H1 (cell line): ENCODE data around the gene SPOUT1. TPM values are rescaled to one million over a fixed set of nuclear protein-coding genes. Genes with fewer than 3 reads are reported as not detected.

ENCODE experiments used
- CBX5 ChIP-seq: fragments of 300-800, 300-1000 bp; sonication (generic); IDR thresholded peaks from 2 replicates; pipeline ENCODE4 v1.7.1; 2016; ENCODE audit warnings: antibody characterized with exemption, low read length, low read depth
- CHD2 ChIP-seq: IDR thresholded peaks from 2 replicates; pipeline ENCODE4 v1.6.1; 2012; ENCODE audit warnings: low read length, improper control_type of control experiment
- JUND ChIP-seq: IDR thresholded peaks from 2 replicates; pipeline ENCODE4 v1.6.1; 2011; ENCODE audit warnings: mild to moderate bottlenecking, improper control_type of control experiment, low read length
- NANOG ChIP-seq: IDR thresholded peaks from 2 replicates; pipeline ENCODE4 v1.6.1; 2011; ENCODE audit warnings: low read length, low read depth, mild to moderate bottlenecking, inconsistent platforms; ENCODE audit not compliant: insufficient read depth, poor library complexity, severe bottlenecking
- RXRA ChIP-seq: IDR thresholded peaks from 2 replicates; pipeline ENCODE4 v1.6.1; 2011; ENCODE audit warnings: low read depth, mild to moderate bottlenecking, low read length, moderate library complexity; ENCODE audit not compliant: insufficient read depth
- SAP30 ChIP-seq: fragments of 300-600 bp; sonication (generic); IDR thresholded peaks from 2 replicates; pipeline ENCODE4 v1.7.1; 2012; ENCODE audit warnings: low read length, moderate library complexity, mild to moderate bottlenecking, inconsistent platforms; ENCODE audit not compliant: insufficient read depth, insufficient replicate concordance
- TAF7 ChIP-seq: optimal IDR thresholded peaks from 2 replicates; pipeline ENCODE3; 2011; ENCODE audit warnings: low read depth, mild to moderate bottlenecking, inconsistent platforms, low read length, moderate library complexity, borderline replicate concordance
- polyA plus RNA-seq, 7 experiments: library from polyadenylated mRNA; depleted of rRNA in 3 of 7; stranded (reverse) in 5 of 7; unstranded in 2 of 7; fragments of >200 nt in 5 of 7; fragments of 200-250 nt in 2 of 7; gene quantifications; 1 replicate in 5 of 7; 2 replicates in 1 of 7; 4 replicates in 1 of 7; pipeline versions ENCODE4 v1.2.1 to v1.2.3, GENCODE V29; 2011 to 2013; ENCODE audit warnings: missing spikeins in 2 of 7, mixed read lengths in 2 of 7
- total RNA-seq: library from RNA; stranded (reverse); fragmentation: NEBNext Ultra II Directional; extraction: Animal tissue kit (Norgen Biotek cat#: 25700); gene quantifications from 2 replicates; pipeline ENCODE4 v1.2.1, GENCODE V29; 2021
- TF ChIP-seq, protein P1 (sequence below): fragments of 300-600 bp; sonication (generic); IDR thresholded peaks from 2 replicates; pipeline ENCODE4 v1.7.1; 2012; ENCODE audit warnings: low read length, moderate library complexity, mild to moderate bottlenecking, inconsistent platforms; ENCODE audit not compliant: insufficient replicate concordance

The SPOUT1 gene
- total and polyA plus RNA-seq, 2 of the 8 experiments (the other 6 are each of a cell fraction or from before 2014, with no cell fraction given): 69.2 to 77.8 TPM

DNA sequence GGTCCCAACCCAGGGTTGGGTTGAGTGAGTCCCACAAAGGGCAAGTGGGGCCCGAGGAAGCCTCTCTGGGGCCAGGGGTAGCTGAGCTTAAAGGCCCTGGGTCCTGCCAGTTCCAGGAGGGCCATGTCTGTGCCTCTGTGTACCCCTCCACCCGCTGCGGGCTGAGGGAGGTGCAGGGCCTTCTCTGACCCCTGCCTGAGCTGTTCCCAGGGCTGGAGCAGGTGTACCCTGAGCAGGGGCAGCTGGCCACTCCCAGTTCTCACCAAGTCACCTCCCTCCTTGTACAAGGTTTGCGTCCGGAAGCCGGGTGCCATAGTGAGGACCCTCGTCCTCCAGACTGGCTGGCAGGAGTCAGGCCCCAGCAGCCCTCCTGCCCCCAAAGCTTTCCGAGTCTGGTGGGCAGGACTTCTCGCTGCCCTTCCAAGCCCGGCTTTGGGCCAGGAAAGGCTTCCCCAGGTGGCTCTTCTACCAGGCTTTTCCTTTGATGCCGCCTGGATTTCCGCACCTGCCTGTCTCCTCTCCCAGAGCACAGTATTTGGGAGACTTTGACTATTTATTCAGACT lies 20.5 kb downstream of the SPOUT1 start (continued):
- TF ChIP-seq, protein P1, sequence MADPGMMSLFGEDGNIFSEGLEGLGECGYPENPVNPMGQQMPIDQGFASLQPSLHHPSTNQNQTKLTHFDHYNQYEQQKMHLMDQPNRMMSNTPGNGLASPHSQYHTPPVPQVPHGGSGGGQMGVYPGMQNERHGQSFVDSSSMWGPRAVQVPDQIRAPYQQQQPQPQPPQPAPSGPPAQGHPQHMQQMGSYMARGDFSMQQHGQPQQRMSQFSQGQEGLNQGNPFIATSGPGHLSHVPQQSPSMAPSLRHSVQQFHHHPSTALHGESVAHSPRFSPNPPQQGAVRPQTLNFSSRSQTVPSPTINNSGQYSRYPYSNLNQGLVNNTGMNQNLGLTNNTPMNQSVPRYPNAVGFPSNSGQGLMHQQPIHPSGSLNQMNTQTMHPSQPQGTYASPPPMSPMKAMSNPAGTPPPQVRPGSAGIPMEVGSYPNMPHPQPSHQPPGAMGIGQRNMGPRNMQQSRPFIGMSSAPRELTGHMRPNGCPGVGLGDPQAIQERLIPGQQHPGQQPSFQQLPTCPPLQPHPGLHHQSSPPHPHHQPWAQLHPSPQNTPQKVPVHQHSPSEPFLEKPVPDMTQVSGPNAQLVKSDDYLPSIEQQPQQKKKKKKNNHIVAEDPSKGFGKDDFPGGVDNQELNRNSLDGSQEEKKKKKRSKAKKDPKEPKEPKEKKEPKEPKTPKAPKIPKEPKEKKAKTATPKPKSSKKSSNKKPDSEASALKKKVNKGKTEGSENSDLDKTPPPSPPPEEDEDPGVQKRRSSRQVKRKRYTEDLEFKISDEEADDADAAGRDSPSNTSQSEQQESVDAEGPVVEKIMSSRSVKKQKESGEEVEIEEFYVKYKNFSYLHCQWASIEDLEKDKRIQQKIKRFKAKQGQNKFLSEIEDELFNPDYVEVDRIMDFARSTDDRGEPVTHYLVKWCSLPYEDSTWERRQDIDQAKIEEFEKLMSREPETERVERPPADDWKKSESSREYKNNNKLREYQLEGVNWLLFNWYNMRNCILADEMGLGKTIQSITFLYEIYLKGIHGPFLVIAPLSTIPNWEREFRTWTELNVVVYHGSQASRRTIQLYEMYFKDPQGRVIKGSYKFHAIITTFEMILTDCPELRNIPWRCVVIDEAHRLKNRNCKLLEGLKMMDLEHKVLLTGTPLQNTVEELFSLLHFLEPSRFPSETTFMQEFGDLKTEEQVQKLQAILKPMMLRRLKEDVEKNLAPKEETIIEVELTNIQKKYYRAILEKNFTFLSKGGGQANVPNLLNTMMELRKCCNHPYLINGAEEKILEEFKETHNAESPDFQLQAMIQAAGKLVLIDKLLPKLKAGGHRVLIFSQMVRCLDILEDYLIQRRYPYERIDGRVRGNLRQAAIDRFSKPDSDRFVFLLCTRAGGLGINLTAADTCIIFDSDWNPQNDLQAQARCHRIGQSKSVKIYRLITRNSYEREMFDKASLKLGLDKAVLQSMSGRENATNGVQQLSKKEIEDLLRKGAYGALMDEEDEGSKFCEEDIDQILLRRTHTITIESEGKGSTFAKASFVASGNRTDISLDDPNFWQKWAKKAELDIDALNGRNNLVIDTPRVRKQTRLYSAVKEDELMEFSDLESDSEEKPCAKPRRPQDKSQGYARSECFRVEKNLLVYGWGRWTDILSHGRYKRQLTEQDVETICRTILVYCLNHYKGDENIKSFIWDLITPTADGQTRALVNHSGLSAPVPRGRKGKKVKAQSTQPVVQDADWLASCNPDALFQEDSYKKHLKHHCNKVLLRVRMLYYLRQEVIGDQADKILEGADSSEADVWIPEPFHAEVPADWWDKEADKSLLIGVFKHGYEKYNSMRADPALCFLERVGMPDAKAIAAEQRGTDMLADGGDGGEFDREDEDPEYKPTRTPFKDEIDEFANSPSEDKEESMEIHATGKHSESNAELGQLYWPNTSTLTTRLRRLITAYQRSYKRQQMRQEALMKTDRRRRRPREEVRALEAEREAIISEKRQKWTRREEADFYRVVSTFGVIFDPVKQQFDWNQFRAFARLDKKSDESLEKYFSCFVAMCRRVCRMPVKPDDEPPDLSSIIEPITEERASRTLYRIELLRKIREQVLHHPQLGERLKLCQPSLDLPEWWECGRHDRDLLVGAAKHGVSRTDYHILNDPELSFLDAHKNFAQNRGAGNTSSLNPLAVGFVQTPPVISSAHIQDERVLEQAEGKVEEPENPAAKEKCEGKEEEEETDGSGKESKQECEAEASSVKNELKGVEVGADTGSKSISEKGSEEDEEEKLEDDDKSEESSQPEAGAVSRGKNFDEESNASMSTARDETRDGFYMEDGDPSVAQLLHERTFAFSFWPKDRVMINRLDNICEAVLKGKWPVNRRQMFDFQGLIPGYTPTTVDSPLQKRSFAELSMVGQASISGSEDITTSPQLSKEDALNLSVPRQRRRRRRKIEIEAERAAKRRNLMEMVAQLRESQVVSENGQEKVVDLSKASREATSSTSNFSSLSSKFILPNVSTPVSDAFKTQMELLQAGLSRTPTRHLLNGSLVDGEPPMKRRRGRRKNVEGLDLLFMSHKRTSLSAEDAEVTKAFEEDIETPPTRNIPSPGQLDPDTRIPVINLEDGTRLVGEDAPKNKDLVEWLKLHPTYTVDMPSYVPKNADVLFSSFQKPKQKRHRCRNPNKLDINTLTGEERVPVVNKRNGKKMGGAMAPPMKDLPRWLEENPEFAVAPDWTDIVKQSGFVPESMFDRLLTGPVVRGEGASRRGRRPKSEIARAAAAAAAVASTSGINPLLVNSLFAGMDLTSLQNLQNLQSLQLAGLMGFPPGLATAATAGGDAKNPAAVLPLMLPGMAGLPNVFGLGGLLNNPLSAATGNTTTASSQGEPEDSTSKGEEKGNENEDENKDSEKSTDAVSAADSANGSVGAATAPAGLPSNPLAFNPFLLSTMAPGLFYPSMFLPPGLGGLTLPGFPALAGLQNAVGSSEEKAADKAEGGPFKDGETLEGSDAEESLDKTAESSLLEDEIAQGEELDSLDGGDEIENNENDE: no peak
- TF ChIP-seq CBX5 (no peak), TAF7 (no peak), JUND (no peak), SAP30 (no peak), NANOG (no peak), CHD2 (no peak), RXRA (no peak)
